ENCODE data around the gene HBEGF. TPM values are rescaled to one million over a fixed set of nuclear protein-coding genes. Genes with fewer than 3 reads are reported as not detected.

The HBEGF gene
- total RNA-seq, 2 donors from 2014 or later: 1.4 to 2.1 TPM

DNA sequence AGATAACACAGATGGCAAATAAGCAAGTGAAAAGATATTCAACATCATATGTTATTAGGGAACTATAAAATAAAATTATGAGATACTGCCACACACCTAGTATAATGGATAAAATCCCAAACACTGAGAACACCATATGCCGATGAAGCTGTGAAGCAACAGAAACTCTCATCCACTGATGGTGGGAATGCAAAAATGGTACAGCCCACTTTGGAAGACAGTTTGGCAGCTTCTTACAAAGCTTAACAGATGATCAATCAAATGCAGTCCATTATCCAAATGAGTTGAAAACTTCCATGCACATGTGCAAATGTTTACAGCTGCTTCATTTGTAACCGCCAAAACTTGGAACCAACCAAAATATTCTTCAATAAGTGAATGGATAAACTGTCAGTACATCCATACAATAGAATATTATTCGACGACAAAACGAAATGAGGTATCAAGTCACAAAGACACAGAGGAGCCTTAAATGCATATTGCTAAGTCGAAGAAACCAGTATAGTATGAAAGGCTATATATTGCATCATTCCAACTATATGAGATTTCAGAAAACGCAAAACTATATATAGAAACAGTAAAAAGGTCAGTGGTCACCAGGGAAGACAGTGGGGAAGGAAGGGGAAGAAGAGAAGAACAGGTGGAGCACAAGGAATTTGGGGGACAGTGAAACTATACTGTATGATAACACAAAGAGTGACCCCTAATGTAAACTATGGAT, 58.4 kb downstream of the HBEGF start:
- Mint-ChIP-seq H3K4me1 (no peaks in the 10 kb centered on the region), H3K27me3 (ENCODE audit: insufficient read depth) (no peaks in the 10 kb centered on the region), H3K27ac (no peak overlapping the region), H3K9me3 (no peaks in the 10 kb centered on the region), H3K36me3 (ENCODE audit: low read depth) (no peaks in the 10 kb centered on the region), H3K4me3 (no peak overlapping the region)
- H3K36me3 ChIP-seq (ENCODE audit: control insufficient read depth, insufficient read depth, low read length): peaks cover 18% of the 10 kb centered on the region
- no peak overlapping the region for H3K4me3 ChIP-seq (ENCODE audit: low read length)
- WGBS, 2 experiments (ENCODE audit: insufficient coverage in 1 of 2, insufficient read length in 1 of 2): 93 to 100% methylated on average over 2 to 7 of the region's 7 CpGs
- no peaks in the 10 kb centered on the region for H3K9me3 ChIP-seq (ENCODE audit: control insufficient read depth, low read length)
- TF ChIP-seq, protein P1, sequence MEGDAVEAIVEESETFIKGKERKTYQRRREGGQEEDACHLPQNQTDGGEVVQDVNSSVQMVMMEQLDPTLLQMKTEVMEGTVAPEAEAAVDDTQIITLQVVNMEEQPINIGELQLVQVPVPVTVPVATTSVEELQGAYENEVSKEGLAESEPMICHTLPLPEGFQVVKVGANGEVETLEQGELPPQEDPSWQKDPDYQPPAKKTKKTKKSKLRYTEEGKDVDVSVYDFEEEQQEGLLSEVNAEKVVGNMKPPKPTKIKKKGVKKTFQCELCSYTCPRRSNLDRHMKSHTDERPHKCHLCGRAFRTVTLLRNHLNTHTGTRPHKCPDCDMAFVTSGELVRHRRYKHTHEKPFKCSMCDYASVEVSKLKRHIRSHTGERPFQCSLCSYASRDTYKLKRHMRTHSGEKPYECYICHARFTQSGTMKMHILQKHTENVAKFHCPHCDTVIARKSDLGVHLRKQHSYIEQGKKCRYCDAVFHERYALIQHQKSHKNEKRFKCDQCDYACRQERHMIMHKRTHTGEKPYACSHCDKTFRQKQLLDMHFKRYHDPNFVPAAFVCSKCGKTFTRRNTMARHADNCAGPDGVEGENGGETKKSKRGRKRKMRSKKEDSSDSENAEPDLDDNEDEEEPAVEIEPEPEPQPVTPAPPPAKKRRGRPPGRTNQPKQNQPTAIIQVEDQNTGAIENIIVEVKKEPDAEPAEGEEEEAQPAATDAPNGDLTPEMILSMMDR (conservative IDR thresholded peaks at IDR 0.05): no peak
- no peak for DNase-seq
- no peak overlapping the region for H3K27ac ChIP-seq (ENCODE audit: low read depth, low read length)
- no peaks in the 10 kb centered on the region for H3K4me1 ChIP-seq (ENCODE audit: control insufficient read depth, insufficient read depth, low read length)
- H3K9ac ChIP-seq (ENCODE audit: extremely low read depth, low read length, poor library complexity, severe bottlenecking): no peak overlapping the region
- no peaks in the 10 kb centered on the region for H3K27me3 ChIP-seq (ENCODE audit: control insufficient read depth, insufficient read depth, low read length, poor library complexity, severe bottlenecking)

DNA sequence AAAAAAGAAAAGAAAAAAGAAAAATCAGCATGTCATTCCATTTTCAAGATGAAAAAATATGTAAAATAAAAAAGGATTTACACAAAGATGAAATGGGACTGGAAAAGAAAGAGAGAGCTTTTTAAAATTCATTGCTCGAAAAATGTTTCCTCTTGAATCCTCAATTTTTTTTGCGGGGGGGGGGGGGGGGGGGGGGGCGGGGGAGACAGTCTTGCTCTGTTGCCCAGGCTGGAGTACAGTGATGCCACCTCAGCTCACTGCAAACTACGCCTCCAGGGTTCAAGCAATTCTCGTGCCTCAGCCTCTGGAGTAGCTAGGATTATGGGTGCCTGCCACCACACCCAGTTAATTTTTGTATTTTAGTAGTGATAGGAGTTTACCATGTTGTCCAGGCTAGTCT, 60.0 kb downstream of the HBEGF start:
- no peaks in the 10 kb centered on the region for H3K9me3 ChIP-seq (ENCODE audit: control insufficient read depth, low read length)
- peaks cover 19% of the 10 kb centered on the region for H3K36me3 ChIP-seq (ENCODE audit: control insufficient read depth, insufficient read depth, low read length)
- no peaks in the 10 kb centered on the region for H3K4me1 ChIP-seq (ENCODE audit: control insufficient read depth, insufficient read depth, low read length)
- Mint-ChIP-seq H3K27ac (no peak overlapping the region), H3K27me3 (ENCODE audit: insufficient read depth) (no peaks in the 10 kb centered on the region), H3K4me1 (no peaks in the 10 kb centered on the region), H3K36me3 (ENCODE audit: low read depth) (no peaks in the 10 kb centered on the region), H3K4me3 (no peak overlapping the region), H3K9me3 (no peaks in the 10 kb centered on the region)
- no peak overlapping the region for H3K4me3 ChIP-seq (ENCODE audit: low read length)
- DNase-seq: no peak
- no peaks in the 10 kb centered on the region for H3K27me3 ChIP-seq (ENCODE audit: control insufficient read depth, insufficient read depth, low read length, poor library complexity, severe bottlenecking)
- H3K9ac ChIP-seq (ENCODE audit: extremely low read depth, low read length, poor library complexity, severe bottlenecking): no peak overlapping the region
- no peak overlapping the region for H3K27ac ChIP-seq (ENCODE audit: low read depth, low read length)
- WGBS, 2 experiments (ENCODE audit: insufficient coverage in 1 of 2, insufficient read length in 1 of 2): 90 to 100% methylated on average over 1 to 2 of the region's 5 CpGs
- TF ChIP-seq, protein P1 (conservative IDR thresholded peaks at IDR 0.05): no peak

DNA sequence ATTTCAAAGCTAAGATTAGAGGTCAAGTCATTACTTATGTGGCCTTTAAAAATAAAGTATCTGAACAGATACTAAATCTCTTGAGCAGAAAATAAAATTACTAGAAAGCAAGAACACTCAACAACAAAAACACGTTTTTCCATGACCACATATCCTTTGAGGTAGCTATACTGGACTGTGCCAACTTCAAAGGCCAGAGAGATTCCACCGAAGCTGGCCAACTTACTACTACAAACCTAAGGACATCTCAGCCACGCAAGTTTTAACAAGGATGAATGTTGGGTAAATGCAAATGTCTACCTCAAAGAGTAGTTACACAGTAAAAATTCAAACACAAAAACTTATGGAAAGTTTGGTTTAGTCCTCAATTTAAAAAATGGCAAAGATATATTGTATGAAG, 62.4 kb downstream of the HBEGF start:
- no peak overlapping the region for H3K4me3 Mint-ChIP-seq
- H3K4me1 Mint-ChIP-seq: no peaks in the 10 kb centered on the region
- no peak overlapping the region for H3K27ac Mint-ChIP-seq
- TF ChIP-seq, protein P1 (conservative IDR thresholded peaks at IDR 0.05): no peak
- no peak overlapping the region for H3K4me3 ChIP-seq (ENCODE audit: low read length)
- H3K36me3 ChIP-seq (ENCODE audit: control insufficient read depth, insufficient read depth, low read length): peaks cover 25% of the 10 kb centered on the region
- H3K9ac ChIP-seq (ENCODE audit: extremely low read depth, low read length, poor library complexity, severe bottlenecking): no peak overlapping the region
- 82 to 100% methylated on average over 1 to 3 of the region's 3 CpGs for WGBS, 2 experiments (ENCODE audit: insufficient coverage in 1 of 2, insufficient read length in 1 of 2)
- no peaks in the 10 kb centered on the region for H3K4me1 ChIP-seq (ENCODE audit: control insufficient read depth, insufficient read depth, low read length)
- no peak for DNase-seq
- H3K27me3 Mint-ChIP-seq (ENCODE audit: insufficient read depth): no peaks in the 10 kb centered on the region
- H3K27ac ChIP-seq (ENCODE audit: low read depth, low read length): no peak overlapping the region
- H3K27me3 ChIP-seq (ENCODE audit: control insufficient read depth, insufficient read depth, low read length, poor library complexity, severe bottlenecking): no peaks in the 10 kb centered on the region
- H3K9me3 Mint-ChIP-seq: no peaks in the 10 kb centered on the region
- no peaks in the 10 kb centered on the region for H3K9me3 ChIP-seq (ENCODE audit: control insufficient read depth, low read length)
- peaks cover 7% of the 10 kb centered on the region for H3K36me3 Mint-ChIP-seq (ENCODE audit: low read depth)

Other genes starting within 250 kb of the HBEGF start
- gene PURA, start 232.5 kb downstream of the HBEGF start, total RNA-seq: 1 to 10 TPM; 6.8 to 7.7 TPM
- gene IGIP, start 220.7 kb downstream of the HBEGF start, total RNA-seq: 1 to 10 TPM; 2.0 to 2.5 TPM
- gene CYSTM1, start 171.4 kb downstream of the HBEGF start, total RNA-seq: 10 to 100 TPM; 30.7 to 38.1 TPM
- gene PFDN1, start 43.5 kb downstream of the HBEGF start, total RNA-seq: 10 to 100 TPM; 62.9 to 64.4 TPM
- 1 to 10 TPM in 1 of 2 donors, under 1 TPM in 1; 0.79 to 1.4 TPM for gene SLC4A9, start 13.6 kb upstream of the HBEGF start, total RNA-seq
- gene ANKHD1, start 55.2 kb upstream of the HBEGF start, total RNA-seq: 10 to 100 TPM; 85.6 to 95.9 TPM
- 1 to 10 TPM; 5.1 to 6.3 TPM for gene EIF4EBP3, start 201.1 kb upstream of the HBEGF start, total RNA-seq
- 10 to 100 TPM; 40.5 to 42.9 TPM for gene SRA1, start 210.9 kb upstream of the HBEGF start, total RNA-seq
- gene APBB3, start 218.0 kb upstream of the HBEGF start, total RNA-seq: 10 to 100 TPM; 36.4 to 41.4 TPM
- 10 to 100 TPM; 61.6 to 68.9 TPM for gene SLC35A4, start 218.2 kb upstream of the HBEGF start, total RNA-seq